ENCODE results near the gene NUDT17.
"Not testable (repeated sequence)": the region's sequence is repeated elsewhere in the genome, so short reads cannot be mapped to it uniquely, and the experiment has no call there.

The NUDT17 gene

DNA sequence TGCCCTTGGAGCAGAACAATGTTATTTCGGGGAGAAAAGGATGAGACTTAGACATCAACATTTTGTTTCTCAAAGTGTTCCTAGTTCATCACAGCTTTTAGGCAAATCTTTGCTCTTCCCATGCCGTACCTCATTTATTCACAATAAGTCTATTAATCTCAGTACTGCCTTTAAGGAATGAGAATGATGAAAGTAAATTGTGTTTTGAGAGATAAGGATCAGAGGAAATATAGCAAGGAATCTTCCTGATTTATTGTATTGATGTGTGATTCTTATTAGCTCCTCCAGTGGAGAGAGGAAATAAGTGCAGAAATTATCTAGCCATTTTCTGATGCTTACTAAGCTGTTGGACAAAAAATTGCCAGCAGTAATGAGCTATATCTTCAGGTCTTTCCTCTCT lies 19.4 kb upstream of the NUDT17 start:
- Mint-ChIP-seq H3K4me1 (peaks cover 12 to 18% of the 10 kb centered on the region in 2 donors), H3K27ac (no peak overlapping the region), H3K36me3 (peaks cover 39 to 44% of the 10 kb centered on the region in 2 donors)

DNA sequence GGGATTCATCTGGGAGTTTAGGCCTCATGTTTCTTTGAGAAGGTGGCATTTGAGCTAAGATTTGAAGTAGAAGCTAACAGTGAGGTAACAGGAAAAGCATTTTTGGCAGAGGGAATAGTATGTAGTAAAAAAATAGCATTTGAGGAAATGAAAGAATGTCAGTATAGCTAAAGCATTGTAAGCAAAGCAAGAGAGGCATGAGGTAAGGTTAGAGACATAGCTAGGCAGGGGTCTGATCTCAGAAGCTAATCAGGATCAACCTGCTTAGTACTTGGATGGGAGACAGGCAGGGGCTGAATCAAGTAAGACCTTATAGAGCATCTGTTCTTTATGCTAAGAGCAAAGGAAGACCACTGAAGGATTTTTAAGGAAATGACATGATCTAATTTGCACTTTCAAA lies 17.5 kb upstream of the NUDT17 start:
- no peak overlapping the region for H3K4me3 Mint-ChIP-seq
- peak overlapping the region; percentile 10 for H3K27ac Mint-ChIP-seq
- H3K36me3 Mint-ChIP-seq, result peaks cover 49 to 58% of the 10 kb centered on the region in 2 donors
- no peaks in the 10 kb centered on the region for H3K27me3 Mint-ChIP-seq
- DNase-seq (no peak), ATAC-seq (replicated peaks) (no peak)
- H3K9me3 Mint-ChIP-seq, result no peaks in the 10 kb centered on the region
- peaks cover 11 to 18% of the 10 kb centered on the region in 2 donors for H3K4me1 Mint-ChIP-seq

More for the DNA sequence above, 19.4 kb upstream of the NUDT17 start:
- Mint-ChIP-seq H3K4me3 (no peak overlapping the region), H3K27me3 (no peaks in the 10 kb centered on the region), H3K9me3 (no peaks in the 10 kb centered on the region)
- DNase-seq (no peak), ATAC-seq (replicated peaks) (no peak)

DNA sequence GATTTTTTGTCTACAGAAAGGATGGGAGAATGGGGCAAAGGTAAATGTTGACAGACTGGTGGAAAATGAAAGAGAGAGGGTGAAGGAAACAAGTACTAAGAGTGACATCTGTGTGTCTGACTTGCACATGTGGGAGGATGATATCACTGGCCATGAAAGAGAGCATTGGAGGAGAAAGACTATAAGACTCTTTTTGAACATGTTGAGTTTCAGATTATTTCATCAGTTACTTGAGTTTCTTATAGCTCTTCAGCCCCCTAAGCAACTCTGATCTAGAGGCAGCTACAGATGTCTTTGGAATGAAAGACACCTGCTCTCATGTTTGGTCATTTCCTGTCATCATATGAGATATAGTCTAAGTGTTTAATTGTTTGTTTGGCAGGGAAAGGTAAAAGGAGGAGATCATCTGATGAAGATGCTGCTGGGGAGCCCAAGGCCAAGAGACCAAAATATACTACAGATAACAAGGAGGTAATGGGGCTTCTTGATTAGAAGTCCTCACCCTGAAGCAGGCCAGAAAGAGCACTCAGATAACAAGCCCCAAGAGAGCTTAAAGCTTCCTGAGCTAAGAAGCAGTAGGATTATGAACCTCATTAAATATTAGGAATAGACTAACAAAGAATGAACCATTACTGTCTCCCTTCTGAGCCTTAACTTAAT lies 16.9 kb upstream of the NUDT17 start:
- no peaks in the 10 kb centered on the region for H3K27me3 Mint-ChIP-seq
- no peak overlapping the region for H3K4me3 Mint-ChIP-seq
- DNase-seq (no peak), ATAC-seq (replicated peaks) (no peak)
- H3K4me1 Mint-ChIP-seq, result peaks cover 11 to 18% of the 10 kb centered on the region in 2 donors
- H3K27ac Mint-ChIP-seq, result peak overlapping the region; percentile 10
- peaks cover 53 to 63% of the 10 kb centered on the region in 2 donors for H3K36me3 Mint-ChIP-seq
- no peaks in the 10 kb centered on the region for H3K9me3 Mint-ChIP-seq

DNA sequence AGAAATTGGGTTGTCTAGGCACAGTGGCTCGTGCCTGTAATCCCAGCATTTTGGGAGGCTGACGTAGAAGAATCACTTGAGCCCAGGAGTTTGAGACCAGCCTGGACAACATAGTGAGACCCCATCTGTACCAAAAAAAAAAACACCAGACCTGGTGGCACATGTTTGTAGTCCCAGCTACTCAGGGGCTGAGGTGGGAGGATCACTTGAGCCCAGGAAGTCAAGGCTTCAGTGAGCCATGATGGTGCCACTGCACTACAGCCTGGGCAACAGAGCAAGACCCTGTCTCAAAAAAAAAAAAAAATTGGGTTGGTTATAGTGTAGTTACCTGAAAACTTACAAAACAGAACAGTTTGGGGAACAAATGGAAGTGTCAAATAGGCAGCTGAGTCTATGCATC lies 14.6 kb upstream of the NUDT17 start:
- Mint-ChIP-seq H3K36me3 (peaks cover 58 to 69% of the 10 kb centered on the region in 2 donors), H3K4me1 (peaks cover 11 to 16% of the 10 kb centered on the region in 2 donors)
- not testable (repeated sequence) for H3K9me3 Mint-ChIP-seq; ATAC-seq (replicated peaks); DNase-seq; H3K27ac Mint-ChIP-seq; H3K4me3 Mint-ChIP-seq; H3K27me3 Mint-ChIP-seq

DNA sequence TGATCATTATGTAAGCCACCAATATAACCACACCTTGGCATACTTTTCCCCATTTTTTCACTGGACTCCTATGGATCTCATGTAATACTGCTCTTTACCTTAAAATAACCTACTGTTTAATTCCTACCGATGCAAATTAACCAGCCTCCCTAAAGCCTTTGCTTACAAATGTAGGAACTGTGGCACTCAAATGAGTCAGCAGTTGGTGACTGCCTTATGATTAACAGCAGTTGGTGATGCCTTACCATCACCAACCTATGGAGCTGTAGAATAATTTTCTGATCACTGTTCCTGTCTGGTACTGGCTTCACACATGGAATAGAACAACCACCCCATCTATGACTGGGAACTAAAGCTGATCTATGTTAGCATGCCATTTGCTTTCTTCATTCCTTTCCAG lies 7.8 kb upstream of the NUDT17 start:
- no peak for ATAC-seq (replicated peaks)

DNA sequence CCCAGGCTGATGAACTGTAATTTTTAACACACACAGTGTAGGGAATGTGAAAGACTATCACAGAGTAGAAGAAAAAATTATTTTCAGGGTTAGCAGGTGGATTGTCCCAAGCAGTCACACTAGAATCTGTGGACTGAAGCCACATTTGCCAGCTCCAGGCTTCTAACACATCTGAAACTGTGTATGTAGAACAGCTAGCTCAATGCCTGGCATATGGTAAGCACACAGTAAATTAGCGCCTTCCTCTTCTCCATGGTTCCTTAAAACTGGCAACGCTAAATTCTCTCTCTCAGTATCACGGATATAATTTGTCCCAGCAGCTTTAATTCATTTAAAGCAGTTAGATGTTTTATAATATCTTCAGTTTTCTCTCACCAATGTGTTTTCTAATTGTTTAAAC lies 2.4 kb upstream of the NUDT17 start:
- Mint-ChIP-seq H3K27ac (no peak overlapping the region), H3K4me3 (no peak overlapping the region), H3K4me1 (peaks cover 0 to 7% of the 10 kb centered on the region in 2 donors), H3K9me3 (no peaks in the 10 kb centered on the region), H3K36me3 (peaks cover 17 to 38% of the 10 kb centered on the region in 2 donors), H3K27me3 (no peaks in the 10 kb centered on the region)
- no peak for ATAC-seq (replicated peaks)
- no peak for DNase-seq

More for the DNA sequence above, 7.8 kb upstream of the NUDT17 start:
- no peaks in the 10 kb centered on the region for H3K27me3 Mint-ChIP-seq
- H3K27ac Mint-ChIP-seq, result no peak overlapping the region
- H3K9me3 Mint-ChIP-seq, result no peaks in the 10 kb centered on the region
- H3K36me3 Mint-ChIP-seq, result peaks cover 35 to 64% of the 10 kb centered on the region in 2 donors
- DNase-seq, result no peak
- no peaks in the 10 kb centered on the region for H3K4me1 Mint-ChIP-seq
- no peak overlapping the region for H3K4me3 Mint-ChIP-seq

DNA sequence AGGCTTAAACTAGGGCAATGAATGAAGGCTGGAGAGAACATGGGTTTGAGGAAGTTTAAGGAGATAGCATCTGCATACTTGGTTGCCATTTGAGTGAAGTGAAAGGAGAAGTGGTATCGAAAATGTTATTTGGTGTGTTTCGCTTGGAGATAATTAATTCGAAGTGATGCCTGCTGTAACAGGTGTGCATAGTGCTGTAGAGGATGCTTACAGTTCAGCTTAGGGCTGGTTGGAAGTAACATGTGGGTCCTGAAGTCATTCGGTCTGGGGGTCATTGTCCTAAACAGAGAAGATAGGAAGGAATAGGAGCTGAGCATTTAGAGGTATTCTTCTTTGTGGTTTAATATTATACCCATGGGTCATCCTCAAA lies 301 bp upstream of the NUDT17 start:
- Mint-ChIP-seq H3K27ac (no peak overlapping the region), H3K4me1 (peaks cover 0 to 7% of the 10 kb centered on the region in 2 donors), H3K9me3 (no peaks in the 10 kb centered on the region), H3K4me3 (no peak overlapping the region), H3K36me3 (peaks cover 28 to 42% of the 10 kb centered on the region in 2 donors), H3K27me3 (no peaks in the 10 kb centered on the region)
- DNase-seq (no peak), ATAC-seq (replicated peaks) (peak; percentile 94)

DNA sequence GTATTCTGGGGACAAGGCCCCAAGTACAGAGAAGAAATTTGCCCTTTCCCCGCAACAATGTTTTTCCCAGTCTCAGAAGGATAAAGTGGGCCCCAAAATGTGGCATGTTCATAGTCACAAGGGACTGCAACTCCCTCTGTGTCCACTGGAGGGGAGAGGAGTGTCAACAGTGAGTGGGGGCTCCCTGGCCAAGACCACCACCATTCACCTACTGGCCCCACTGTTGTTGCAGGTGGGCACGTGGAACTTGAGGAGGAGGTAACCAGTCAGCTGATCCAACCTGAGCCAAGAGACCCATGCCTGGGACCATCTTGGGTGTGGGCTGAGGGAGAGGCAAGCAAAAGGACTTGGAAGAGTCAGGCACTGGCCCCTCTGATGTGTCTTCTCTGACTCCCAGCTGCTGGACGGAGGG lies 777 bp downstream of the NUDT17 start:
- peaks cover 0 to 7% of the 10 kb centered on the region in 2 donors for H3K4me1 Mint-ChIP-seq
- no peaks in the 10 kb centered on the region for H3K27me3 Mint-ChIP-seq
- no peak overlapping the region for H3K27ac Mint-ChIP-seq
- no peak overlapping the region for H3K4me3 Mint-ChIP-seq
- ATAC-seq (replicated peaks) (no peak), DNase-seq (no peak)
- no peaks in the 10 kb centered on the region for H3K9me3 Mint-ChIP-seq
- H3K36me3 Mint-ChIP-seq, result peaks cover 36 to 44% of the 10 kb centered on the region in 2 donors

DNA sequence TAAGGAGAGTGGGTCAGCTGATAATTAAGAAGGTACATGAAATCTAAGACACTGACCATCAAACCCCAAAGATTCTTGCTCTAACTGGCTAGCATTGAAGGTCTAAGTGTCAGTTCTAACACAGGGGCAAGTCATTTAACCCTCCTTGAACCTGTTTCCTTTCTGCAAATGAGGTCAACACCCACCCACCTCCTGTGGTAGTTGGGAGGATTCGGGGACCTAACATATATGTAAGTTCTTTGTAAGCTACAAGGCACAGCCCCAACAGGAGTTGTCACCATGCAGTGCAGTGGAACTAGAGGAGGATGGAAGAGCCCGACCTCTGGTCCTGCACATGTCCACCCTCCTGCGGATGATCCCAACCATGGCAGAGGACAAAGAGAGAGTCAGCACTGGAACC lies 2.4 kb downstream of the NUDT17 start:
- H3K4me3 Mint-ChIP-seq, result no peak overlapping the region
- no peak overlapping the region for H3K27ac Mint-ChIP-seq
- no peaks in the 10 kb centered on the region for H3K27me3 Mint-ChIP-seq
- H3K9me3 Mint-ChIP-seq, result no peaks in the 10 kb centered on the region
- ATAC-seq (replicated peaks) (no peak), DNase-seq (no peak)
- peaks cover 38 to 39% of the 10 kb centered on the region in 2 donors for H3K36me3 Mint-ChIP-seq
- peaks cover 0 to 7% of the 10 kb centered on the region in 2 donors for H3K4me1 Mint-ChIP-seq

DNA sequence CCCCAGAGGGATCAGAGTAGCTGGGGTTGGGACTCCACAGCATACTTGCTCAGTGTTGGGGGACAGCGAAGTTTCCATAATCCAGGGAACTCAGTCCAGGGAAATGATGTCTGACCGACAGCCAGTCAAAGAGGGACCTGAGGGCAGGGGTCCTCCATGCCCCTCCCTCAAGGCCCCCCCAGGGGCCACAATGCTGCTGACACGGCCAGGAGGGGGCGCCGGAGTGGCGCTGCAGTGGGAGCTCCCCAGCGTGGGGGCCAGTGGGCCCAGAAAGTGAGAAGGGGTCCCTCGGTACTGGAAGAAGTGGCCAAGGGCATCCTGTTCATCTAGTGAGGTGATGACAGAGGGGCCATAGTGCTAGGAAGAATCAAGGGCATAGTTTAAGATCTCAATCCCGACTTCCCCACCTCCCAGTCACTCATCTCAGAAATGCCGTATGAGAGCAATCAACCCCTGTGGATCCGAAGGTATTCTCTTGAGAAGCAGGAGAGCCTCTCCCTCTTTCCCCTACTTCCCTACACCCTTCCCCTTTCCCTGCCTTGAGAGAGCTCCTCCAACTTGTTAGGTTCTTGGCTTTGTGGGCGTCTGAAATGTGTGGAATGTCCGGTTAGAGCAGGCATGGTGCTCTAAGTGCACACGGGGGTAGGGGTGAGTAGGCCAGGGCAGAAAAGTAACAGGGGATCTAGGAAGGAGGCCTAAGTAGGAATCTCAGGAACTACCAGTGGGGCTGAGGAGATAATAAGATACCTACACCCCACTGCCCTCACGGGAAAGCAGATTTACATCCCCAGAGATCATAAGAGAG lies 4.1 kb downstream of the NUDT17 start:
- Mint-ChIP-seq H3K27ac (no peak overlapping the region), H3K9me3 (no peaks in the 10 kb centered on the region), H3K4me3 (no peak overlapping the region), H3K4me1 (peaks cover 0 to 7% of the 10 kb centered on the region in 2 donors), H3K36me3 (peaks cover 52% of the 10 kb centered on the region in 2 donors), H3K27me3 (no peaks in the 10 kb centered on the region)
- no peak for DNase-seq
- ATAC-seq (replicated peaks), result no peak

DNA sequence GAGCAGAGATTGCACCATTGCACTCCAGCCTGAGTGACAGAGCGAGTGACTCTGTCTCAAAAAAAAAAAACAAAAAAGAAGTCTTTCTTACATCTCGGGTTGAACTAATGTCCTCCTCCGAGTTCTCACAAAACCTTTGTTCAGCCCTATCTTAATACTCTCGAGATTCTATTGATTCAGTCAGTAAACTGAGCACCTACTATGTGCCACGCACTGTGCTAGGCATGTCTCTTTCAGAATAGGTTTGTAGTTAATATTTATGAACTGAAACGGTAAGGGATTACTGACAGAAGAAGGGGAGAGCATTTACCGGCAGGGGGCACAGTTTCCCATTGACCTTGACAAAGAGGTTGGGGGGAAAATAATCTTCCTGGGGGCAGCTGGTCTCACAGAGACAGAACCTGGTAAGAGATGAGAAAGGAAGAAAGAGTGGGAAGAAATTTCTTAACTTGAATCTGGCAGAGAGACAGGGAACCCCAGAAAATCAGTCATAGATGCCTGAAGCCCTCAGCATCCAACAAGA lies 10.1 kb downstream of the NUDT17 start:
- no peaks in the 10 kb centered on the region for H3K27me3 Mint-ChIP-seq
- ATAC-seq (replicated peaks), result no peak
- no peak overlapping the region for H3K27ac Mint-ChIP-seq
- peaks cover 6 to 18% of the 10 kb centered on the region in 2 donors for H3K4me1 Mint-ChIP-seq
- H3K4me3 Mint-ChIP-seq, result no peak overlapping the region
- no peaks in the 10 kb centered on the region for H3K9me3 Mint-ChIP-seq
- DNase-seq, result no peak
- peaks cover 44 to 46% of the 10 kb centered on the region in 2 donors for H3K36me3 Mint-ChIP-seq

DNA sequence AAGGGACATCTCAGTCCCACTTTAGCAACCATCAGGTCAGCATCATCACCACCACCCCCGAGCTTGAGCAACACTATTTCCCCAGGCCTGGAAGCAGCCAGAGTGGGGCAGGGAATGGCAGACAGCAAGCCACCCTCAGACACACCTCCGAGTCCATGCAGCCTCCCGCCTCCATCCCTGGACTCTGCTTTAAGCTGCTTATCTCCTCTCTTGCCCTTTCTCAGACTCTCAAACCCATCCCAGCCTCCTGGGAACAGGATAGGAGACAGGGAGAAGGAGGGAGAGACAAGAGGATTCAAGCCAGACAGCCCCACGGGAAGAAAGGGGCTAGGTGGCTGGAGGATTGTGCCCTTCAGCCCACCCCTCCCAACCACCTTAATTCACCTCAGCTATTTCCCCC lies 11.7 kb downstream of the NUDT17 start:
- Mint-ChIP-seq H3K36me3 (peaks cover 32 to 36% of the 10 kb centered on the region in 2 donors), H3K27ac (no peak overlapping the region), H3K4me1 (peaks cover 6 to 18% of the 10 kb centered on the region in 2 donors), H3K4me3 (no peak overlapping the region), H3K9me3 (no peaks in the 10 kb centered on the region), H3K27me3 (peaks cover 5 to 6% of the 10 kb centered on the region in 2 donors)
- ATAC-seq (replicated peaks), result no peak
- DNase-seq, result no peak

DNA sequence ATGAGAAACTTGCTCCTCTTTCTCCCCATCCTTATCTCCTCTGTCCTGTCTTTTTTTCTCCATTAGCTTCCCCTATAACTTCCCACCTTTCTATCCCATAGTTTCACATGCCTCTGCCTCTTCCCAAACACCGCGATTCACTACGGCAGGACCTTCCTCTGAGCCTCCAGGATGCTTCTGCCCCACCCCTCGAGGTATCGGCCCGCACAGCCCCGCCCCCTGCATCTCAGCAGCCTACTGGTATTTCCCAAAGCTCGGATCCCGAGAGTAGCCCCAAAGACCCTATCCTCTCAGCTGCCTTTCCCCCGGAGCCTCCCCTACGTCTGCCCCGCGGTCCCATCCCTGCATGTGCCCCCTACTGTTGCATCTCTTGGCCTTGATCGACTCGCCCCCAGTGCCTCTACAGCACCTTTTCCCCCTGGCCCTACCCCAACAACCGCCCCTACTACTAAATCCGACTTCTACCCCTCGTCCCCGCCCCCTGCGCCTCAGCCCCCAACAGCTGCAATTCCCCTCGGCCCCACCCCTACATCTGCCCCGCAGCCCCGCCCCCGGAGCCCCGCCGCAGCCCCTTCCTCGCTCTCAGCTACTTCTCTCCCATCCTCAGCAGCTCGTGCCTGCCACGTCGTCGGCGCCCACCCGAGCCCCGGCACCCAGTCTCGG lies 12.9 kb downstream of the NUDT17 start:
- H3K27me3 Mint-ChIP-seq, result peaks cover 5 to 6% of the 10 kb centered on the region in 2 donors
- H3K9me3 Mint-ChIP-seq, result no peaks in the 10 kb centered on the region
- ATAC-seq (replicated peaks) (peak; percentile 30 to 44), DNase-seq (peak; percentile 19)
- H3K27ac Mint-ChIP-seq, result peak overlapping the region; percentile 93
- peaks cover 6 to 18% of the 10 kb centered on the region in 2 donors for H3K4me1 Mint-ChIP-seq
- peaks cover 26 to 30% of the 10 kb centered on the region in 2 donors for H3K36me3 Mint-ChIP-seq
- peak overlapping the region; percentile 96 to 98 for H3K4me3 Mint-ChIP-seq

DNA sequence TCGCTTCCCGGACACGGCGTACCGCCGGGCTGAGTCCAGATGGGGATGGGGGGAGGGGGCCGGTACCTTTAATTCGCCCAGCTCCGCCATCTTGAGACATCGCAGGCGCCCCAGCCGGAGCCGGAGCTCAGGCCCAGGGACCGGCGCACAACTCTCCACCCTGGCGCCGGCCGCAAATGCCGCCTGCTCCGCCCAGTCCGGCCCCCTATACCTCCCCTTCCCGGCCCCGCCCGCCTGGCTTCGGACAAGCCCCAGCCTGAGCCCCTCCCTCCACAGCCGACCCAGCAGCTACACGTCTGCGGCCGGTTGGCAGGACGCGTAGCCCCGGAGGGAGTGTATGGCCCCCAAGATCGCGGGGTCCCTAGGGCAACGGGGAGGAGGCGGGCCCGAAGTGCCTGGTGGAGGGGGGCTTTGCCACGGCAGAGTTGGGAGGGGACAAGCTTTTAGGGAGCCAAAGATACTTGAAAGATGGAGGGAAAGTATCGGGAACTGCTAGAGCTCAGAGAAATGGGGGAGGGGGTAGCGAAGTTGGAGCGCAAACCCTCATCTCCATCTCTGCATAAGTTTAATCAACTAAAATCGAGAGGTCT lies 13.6 kb downstream of the NUDT17 start, which contains the start of gene PIAS3:
PIAS3 (minus strand) TSS at position 181 of the 590 bp plus-strand sequence; CDS start at position 90, 91 bp downstream.
- Mint-ChIP-seq H3K9me3 (no peaks in the 10 kb centered on the region), H3K4me1 (peaks cover 6 to 18% of the 10 kb centered on the region in 2 donors), H3K36me3 (peaks cover 20 to 25% of the 10 kb centered on the region in 2 donors), H3K27ac (peak within 1 kb of the TSS; percentile 93), H3K4me3 (peak within 1 kb of the TSS; percentile 96 to 98), H3K27me3 (peaks cover 6 to 8% of the 10 kb centered on the region in 2 donors)
- DNase-seq, result peak; percentile 91
- ATAC-seq (replicated peaks), result peak; percentile 92 to 93
